ENCODE measurements around the gene KRTAP2-3. TPM values are rescaled to one million over a fixed set of nuclear protein-coding genes. Genes with fewer than 3 reads are reported as not detected.
"Not testable (repeated sequence)": the region's sequence is repeated elsewhere in the genome, so short reads cannot be mapped to it uniquely, and the experiment has no call there.

The KRTAP2-3 gene
- total RNA-seq, 3 donors from 2014 or later (not counting 1 experiment from before 2014, with no cell fraction given), result not detected

- no peaks in the 10 kb centered on the region for H3K4me1 Mint-ChIP-seq
- Histone ChIP-seq H3K27me3 (ENCODE audit: control insufficient read depth, insufficient read depth, low read length) (no peaks in the 10 kb centered on the region), H3K27ac (ENCODE audit: low read length) (no peak overlapping the region), H3K4me3 (ENCODE audit: low read length) (no peak overlapping the region), H3K4me1 (ENCODE audit: control insufficient read depth, insufficient read depth, low read length) (no peaks in the 10 kb centered on the region), H3K36me3 (ENCODE audit: control insufficient read depth, insufficient read depth, low read length) (no peaks in the 10 kb centered on the region), H3K9me3 (ENCODE audit: control insufficient read depth, insufficient read depth, low read length) (no peaks in the 10 kb centered on the region)
- WGBS (ENCODE audit: insufficient coverage), result no CpG with 5 or more reads among the region's 1 CpG
- peaks cover 7 to 47% of the 10 kb centered on the region in 2 donors for H3K27me3 Mint-ChIP-seq (ENCODE audit: low read depth in 2 of 2)
- intact Hi-C loops (cut with micrococcal nuclease), result no loop called here
- H3K4me3 Mint-ChIP-seq, result no peak overlapping the region
- no peak for ATAC-seq
- H3K27ac Mint-ChIP-seq, result no peak overlapping the region
- no peak for DNase-seq
- H3K9me3 Mint-ChIP-seq, result no peaks in the 10 kb centered on the region
- no peak for TF ChIP-seq CTCF (IDR thresholded peaks at IDR 0.05)
- H3K36me3 Mint-ChIP-seq, result no peaks in the 10 kb centered on the region
Measured at GRCh38 chr17:41103896-41104295, 44.0 kb upstream of the KRTAP2-3 start.

GRCh38 chr17:41101586-41102259 lies 41.8 kb upstream of the KRTAP2-3 start, which contains the start of gene KRTAP4-16:
Gene KRTAP4-16 (minus strand): TSS chr17:41102209. CDS start chr17:41102209, 0 bp downstream.
- Mint-ChIP-seq H3K27me3 (ENCODE audit: low read depth in 2 of 2) (peaks cover 19 to 51% of the 10 kb centered on the region in 2 donors), H3K27ac (no peak within 1 kb of the TSS), H3K4me1 (no peaks in the 10 kb centered on the region), H3K9me3 (no peaks in the 10 kb centered on the region), H3K4me3 (no peak within 1 kb of the TSS), H3K36me3 (no peaks in the 10 kb centered on the region)
- H3K4me3 ChIP-seq (ENCODE audit: low read length), result no peak within 1 kb of the TSS
- no peaks in the 10 kb centered on the region for H3K36me3 ChIP-seq (ENCODE audit: control insufficient read depth, insufficient read depth, low read length)
- H3K27me3 ChIP-seq (ENCODE audit: control insufficient read depth, insufficient read depth, low read length), result no peaks in the 10 kb centered on the region
- ATAC-seq (no peak), DNase-seq (no peak)
- no peak for TF ChIP-seq CTCF (IDR thresholded peaks at IDR 0.05)
- intact Hi-C loops (cut with micrococcal nuclease), result no loop called here
- no peaks in the 10 kb centered on the region for H3K9me3 ChIP-seq (ENCODE audit: control insufficient read depth, insufficient read depth, low read length)
- no peak within 1 kb of the TSS for H3K27ac ChIP-seq (ENCODE audit: low read length)
- H3K4me1 ChIP-seq (ENCODE audit: control insufficient read depth, insufficient read depth, low read length), result no peaks in the 10 kb centered on the region
- WGBS (ENCODE audit: insufficient coverage), result 69% methylated on average over 10 of the region's 10 CpGs

- intact Hi-C loops (cut with micrococcal nuclease); H3K4me1 ChIP-seq (ENCODE audit: control insufficient read depth, insufficient read depth, low read length); H3K4me3 ChIP-seq (ENCODE audit: low read length); H3K4me3 Mint-ChIP-seq; H3K27me3 ChIP-seq (ENCODE audit: control insufficient read depth, insufficient read depth, low read length); H3K27ac Mint-ChIP-seq; H3K27ac ChIP-seq (ENCODE audit: low read length); ATAC-seq; H3K9me3 ChIP-seq (ENCODE audit: control insufficient read depth, insufficient read depth, low read length); H3K9me3 Mint-ChIP-seq; H3K4me1 Mint-ChIP-seq; DNase-seq; H3K36me3 Mint-ChIP-seq; H3K36me3 ChIP-seq (ENCODE audit: control insufficient read depth, insufficient read depth, low read length): not testable (repeated sequence)
- whole genome bisulfite sequencing (ENCODE audit: insufficient coverage), result 10% methylated on average over 6 of the region's 7 CpGs
- peaks cover 19 to 47% of the 10 kb centered on the region in 2 donors for H3K27me3 Mint-ChIP-seq (ENCODE audit: low read depth in 2 of 2)
Measured at GRCh38 chr17:41099682-41100480, 40.0 kb upstream of the KRTAP2-3 start.

GRCh38 chr17:41098481-41098880 lies 38.6 kb upstream of the KRTAP2-3 start:
- no peaks in the 10 kb centered on the region for H3K9me3 Mint-ChIP-seq
- no peaks in the 10 kb centered on the region for H3K4me1 ChIP-seq (ENCODE audit: control insufficient read depth, insufficient read depth, low read length)
- H3K9me3 ChIP-seq (ENCODE audit: control insufficient read depth, insufficient read depth, low read length), result no peaks in the 10 kb centered on the region
- no peak for TF ChIP-seq CTCF (IDR thresholded peaks at IDR 0.05)
- H3K36me3 Mint-ChIP-seq, result no peaks in the 10 kb centered on the region
- H3K27ac ChIP-seq (ENCODE audit: low read length), result no peak overlapping the region
- H3K4me3 ChIP-seq (ENCODE audit: low read length), result no peak overlapping the region
- H3K27ac Mint-ChIP-seq, result no peak overlapping the region
- intact Hi-C loops (cut with micrococcal nuclease), result loop anchor here (1.0 kb wide), 1 partner anchor 22 kb away; no protein-coding TSS in a partner anchor
- ATAC-seq (no peak), DNase-seq (no peak)
- no peak overlapping the region for H3K4me3 Mint-ChIP-seq
- H3K36me3 ChIP-seq (ENCODE audit: control insufficient read depth, insufficient read depth, low read length), result no peaks in the 10 kb centered on the region
- WGBS (ENCODE audit: insufficient coverage), result 88% methylated on average over 6 of the region's 6 CpGs
- H3K27me3 Mint-ChIP-seq (ENCODE audit: low read depth in 2 of 2), result peaks cover 19 to 42% of the 10 kb centered on the region in 2 donors
- no peaks in the 10 kb centered on the region for H3K27me3 ChIP-seq (ENCODE audit: control insufficient read depth, insufficient read depth, low read length)
- H3K4me1 Mint-ChIP-seq, result no peaks in the 10 kb centered on the region

All from natural killer cell (primary cell).